ENCODE results near the gene ZNF267.

DNA sequence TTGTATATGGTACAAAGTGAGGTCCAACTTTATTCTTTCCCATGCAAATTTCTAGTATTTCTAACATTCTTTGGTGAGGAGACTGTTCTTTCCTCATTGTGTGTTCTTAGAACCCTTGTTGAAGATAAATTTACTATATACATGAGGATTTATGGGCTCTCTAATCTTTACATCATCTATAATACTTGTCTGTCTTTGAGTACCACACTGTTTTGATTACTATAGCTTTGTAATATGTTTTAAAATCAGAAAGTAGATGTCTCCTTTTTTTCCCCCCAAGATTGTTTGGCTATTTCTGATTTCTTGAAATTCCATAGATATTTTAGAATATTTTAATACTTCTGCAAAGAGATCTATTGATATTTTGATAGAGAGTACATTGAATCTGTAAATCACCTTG lies 23.7 kb downstream of the ZNF267 start:
- TF ChIP-seq POLR2A (IDR thresholded peaks at IDR 0.05) (no peak), EP300 (IDR thresholded peaks at IDR 0.05) (no peak), POLR2AphosphoS5 (IDR thresholded peaks at IDR 0.05) (no peak)
- TF ChIP-seq, protein P1, sequence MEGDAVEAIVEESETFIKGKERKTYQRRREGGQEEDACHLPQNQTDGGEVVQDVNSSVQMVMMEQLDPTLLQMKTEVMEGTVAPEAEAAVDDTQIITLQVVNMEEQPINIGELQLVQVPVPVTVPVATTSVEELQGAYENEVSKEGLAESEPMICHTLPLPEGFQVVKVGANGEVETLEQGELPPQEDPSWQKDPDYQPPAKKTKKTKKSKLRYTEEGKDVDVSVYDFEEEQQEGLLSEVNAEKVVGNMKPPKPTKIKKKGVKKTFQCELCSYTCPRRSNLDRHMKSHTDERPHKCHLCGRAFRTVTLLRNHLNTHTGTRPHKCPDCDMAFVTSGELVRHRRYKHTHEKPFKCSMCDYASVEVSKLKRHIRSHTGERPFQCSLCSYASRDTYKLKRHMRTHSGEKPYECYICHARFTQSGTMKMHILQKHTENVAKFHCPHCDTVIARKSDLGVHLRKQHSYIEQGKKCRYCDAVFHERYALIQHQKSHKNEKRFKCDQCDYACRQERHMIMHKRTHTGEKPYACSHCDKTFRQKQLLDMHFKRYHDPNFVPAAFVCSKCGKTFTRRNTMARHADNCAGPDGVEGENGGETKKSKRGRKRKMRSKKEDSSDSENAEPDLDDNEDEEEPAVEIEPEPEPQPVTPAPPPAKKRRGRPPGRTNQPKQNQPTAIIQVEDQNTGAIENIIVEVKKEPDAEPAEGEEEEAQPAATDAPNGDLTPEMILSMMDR (IDR thresholded peaks at IDR 0.05) = no peak

All from upper lobe of left lung (tissue), 4 donors.